HepG2 (cell line): ENCODE results near the gene ZNF292. TPM values are rescaled to one million over a fixed set of nuclear protein-coding genes. Genes with fewer than 3 reads are reported as not detected.

Experiments used
- ATAC-seq: fragments of 200-7000 bp; cut with Tn5 transposase; 3 replicates; pipeline ENCODE4 v1.9.1; 2020; ENCODE audit warnings: mild to moderate bottlenecking, moderate library complexity
- BruUV-seq: library from RNA; stranded (reverse); fragments of 400-500 nt; replicated peaks from 2 replicates; lab custom pipeline; 2021; lab: Mats Ljungman, UMichigan
- CTCF ChIA-PET: fragments of 300-600 bp; formaldehyde crosslinking; extraction: SDS; loops from one replicate; lab custom pipeline; 2021; ENCODE audit warnings: low total read pairs, inconsistent platforms, low intra/inter-chr PET ratio; lab: Yijun Ruan, JAX
- POLR2A ChIA-PET: fragments of 350-600 bp; sonication (Branson Sonifier 250); formaldehyde crosslinking; loops from one replicate; lab custom pipeline; 2020; ENCODE audit warnings: antibody characterized with exemption, inconsistent platforms; lab: Yijun Ruan, JAX
- DNase-seq: peaks from one replicate; pipeline ENCODE4 v3.0.0-alpha.2; 2015; ENCODE audit warnings: low spot score
- FAIRE-seq: peaks from 3 replicates; lab custom pipeline; 2011; peaks lifted over from hg19 to GRCh38; lab: Jason Lieb, UNC
- H2AFZ ChIP-seq: one replicate; pipeline ENCODE4 v1.6.1; 2011; ENCODE audit warnings: low read length, inconsistent platforms
- H3K27ac ChIP-seq: fragments of 300-600 bp; 3 replicates; pipeline ENCODE4 v1.8.0; 2011; ENCODE audit warnings: mixed run types, mild to moderate bottlenecking, mixed read lengths, low read length, inconsistent platforms; ENCODE audit not compliant: insufficient read depth; ENCODE audit errors: extremely low read length
- H3K27me3 ChIP-seq, 2 experiments: fragments of 200-600 bp in 1 of 2; 2 replicates in 1 of 2; 3 replicates in 1 of 2; pipeline versions ENCODE4 v1.6.0 to v1.8.0; 2011; ENCODE audit warnings: low read length in 2 of 2, mild to moderate bottlenecking in 2 of 2, moderate library complexity in 2 of 2, inconsistent platforms in 1 of 2; ENCODE audit not compliant: insufficient read depth in 2 of 2, control insufficient read depth in 1 of 2
- H3K36me3 ChIP-seq, 2 experiments: fragments of 200-600 bp in 1 of 2; replicated peaks in 1 of 2; 2 replicates in 1 of 2; 3 replicates in 1 of 2; pipeline versions ENCODE4 v1.5.1 to v1.8.0; 2011; ENCODE audit warnings: low read length in 2 of 2, inconsistent platforms in 1 of 2; ENCODE audit not compliant: insufficient read depth in 2 of 2, control insufficient read depth in 1 of 2
- H3K4me1 ChIP-seq: 2 replicates; pipeline ENCODE4 v1.5.1; 2012; ENCODE audit warnings: low read length, inconsistent platforms; ENCODE audit not compliant: insufficient read depth
- H3K4me2 ChIP-seq: 2 replicates; pipeline ENCODE4 v1.6.0; 2011; ENCODE audit warnings: low read depth, low read length, inconsistent platforms
- H3K4me3 ChIP-seq, 3 experiments: fragments of 200-600 bp in 1 of 3; sonication (generic), shearing (Covaris generic) in 1 of 3; replicated peaks in 1 of 3; 2 replicates each; pipeline ENCODE4 v1.5.1; 2011 to 2016; ENCODE audit warnings: low read length in 3 of 3, inconsistent platforms in 2 of 3, low read depth in 2 of 3, mild to moderate bottlenecking in 2 of 3, control low read depth in 1 of 3, mixed read lengths in 1 of 3; ENCODE audit not compliant: insufficient read depth in 1 of 3
- H3K79me2 ChIP-seq: one replicate; pipeline ENCODE4 v1.6.1; 2011; ENCODE audit warnings: low read length, inconsistent platforms; ENCODE audit not compliant: insufficient read depth
- H3K9ac ChIP-seq: 2 replicates; pipeline ENCODE4 v1.6.0; 2011; ENCODE audit warnings: mild to moderate bottlenecking, low read depth, low read length, inconsistent platforms; ENCODE audit not compliant: insufficient read depth
- H3K9me3 ChIP-seq: 2 replicates; pipeline ENCODE4 v1.5.1; 2012; ENCODE audit warnings: mild to moderate bottlenecking, low read length
- H4K20me1 ChIP-seq: 2 replicates; pipeline ENCODE4 v1.6.0; 2011; ENCODE audit warnings: inconsistent platforms, mild to moderate bottlenecking, low read length, moderate library complexity; ENCODE audit not compliant: insufficient read depth
- ARID2 ChIP-seq: sonication (generic); formaldehyde crosslinking; IDR thresholded peaks from 2 replicates; pipeline ENCODE4 v1.8.1; 2022; ENCODE audit warnings: mild to moderate bottlenecking, missing genetic modification reagents, borderline replicate concordance
- ATF7 ChIP-seq, 2 experiments: fragments of 450-650 bp in 1 of 2; sonication (generic) in 1 of 2; formaldehyde crosslinking in 1 of 2; IDR thresholded peaks; 2 replicates each; pipeline versions ENCODE4 v1.4.0 to v1.6.1; 2016 to 2020; ENCODE audit warnings: antibody characterized with exemption in 1 of 2, mild to moderate bottlenecking in 1 of 2, missing genetic modification reagents in 1 of 2
- BRCA1 ChIP-seq: sonication (generic); formaldehyde crosslinking; IDR thresholded peaks from 2 replicates; pipeline ENCODE4 v1.4.0; 2020; ENCODE audit warnings: missing genetic modification reagents
- FOXK1 ChIP-seq: sonication (generic); formaldehyde crosslinking; IDR thresholded peaks from 2 replicates; pipeline ENCODE4 v1.4.0; 2020; ENCODE audit warnings: low read depth, missing genetic modification reagents, borderline replicate concordance
- RFXAP ChIP-seq: sonication (generic); formaldehyde crosslinking; IDR thresholded peaks from 2 replicates; pipeline ENCODE4 v1.4.0; 2020; ENCODE audit warnings: missing genetic modification reagents, borderline replicate concordance
- SALL2 ChIP-seq: sonication (generic); formaldehyde crosslinking; IDR thresholded peaks from 2 replicates; pipeline ENCODE4 v1.8.1; 2023; ENCODE audit warnings: mild to moderate bottlenecking, missing genetic modification reagents, inconsistent platforms
- ZFP36L2 ChIP-seq: sonication (generic); formaldehyde crosslinking; IDR thresholded peaks from 2 replicates; pipeline ENCODE4 v1.4.0; 2020; ENCODE audit warnings: missing genetic modification reagents
- ZNF10 ChIP-seq: sonication (generic); formaldehyde crosslinking; IDR thresholded peaks from 2 replicates; pipeline ENCODE4 v1.4.0; 2020; ENCODE audit warnings: mild to moderate bottlenecking, low read depth, missing genetic modification reagents, borderline replicate concordance
- ZNF572 ChIP-seq: sonication (generic); formaldehyde crosslinking; IDR thresholded peaks from 2 replicates; pipeline ENCODE4 v1.5.1; 2020; ENCODE audit warnings: mild to moderate bottlenecking, missing genetic modification reagents
- ZNF607 ChIP-seq: sonication (generic); formaldehyde crosslinking; IDR thresholded peaks from 2 replicates; pipeline ENCODE4 v1.5.1; 2020; ENCODE audit warnings: missing genetic modification reagents, mild to moderate bottlenecking, borderline replicate concordance
- ZNF674 ChIP-seq: sonication (generic); formaldehyde crosslinking; IDR thresholded peaks from 2 replicates; pipeline ENCODE4 v1.5.0; 2020; ENCODE audit warnings: low read depth, mild to moderate bottlenecking, missing genetic modification reagents
- ZNF839 ChIP-seq: sonication (generic); formaldehyde crosslinking; IDR thresholded peaks from 2 replicates; pipeline ENCODE4 v1.4.0; 2020; ENCODE audit warnings: missing genetic modification reagents, mild to moderate bottlenecking, borderline replicate concordance
- ZSCAN12 ChIP-seq: sonication (generic); formaldehyde crosslinking; IDR thresholded peaks from 2 replicates; pipeline ENCODE4 v1.9.0; 2021; ENCODE audit warnings: mild to moderate bottlenecking, missing genetic modification reagents
- in situ Hi-C: cut with HindIII; loops from 2 replicates; pipeline ENCODE4 v1.10.0; 2017; ENCODE audit warnings: low pct_unique_long_range_greater_than_20kb; ENCODE audit not compliant: extremely low pct_ligation_motif_present
- intact Hi-C: fragments of 100-400 bp; cut with micrococcal nuclease; formaldehyde crosslinking; loops from one replicate; pipeline ENCODE4 v1.10.0; 2022; ENCODE audit not compliant: unreplicated experiment
- polyA plus RNA-seq, 8 experiments: library from polyadenylated mRNA; depleted of rRNA in 3 of 8; stranded (reverse) in 7 of 8; unstranded in 1 of 8; fragments of >200 nt; fragmentation: Illumina TruSeq in 4 of 8; extraction: Trizol in 4 of 8; gene quantifications; 2 replicates each; pipeline versions ENCODE4 v1.2.1 to v1.2.3, GENCODE V29; 2011 to 2016; ENCODE audit warnings: low read depth in 4 of 8, missing spikeins in 1 of 8, mixed read lengths in 1 of 8; ENCODE audit not compliant: insufficient read depth in 1 of 8
- total RNA-seq, 5 experiments: library from RNA; depleted of rRNA; stranded (reverse); fragments of >200 nt; fragmentation: Illumina TruSeq; extraction: Trizol; gene quantifications; 2 replicates each; pipeline ENCODE4 v1.2.3, GENCODE V29; 2016; ENCODE audit warnings: low read depth in 1 of 5
- TF ChIP-seq, protein P1 (sequence below): sonication (generic); formaldehyde crosslinking; IDR thresholded peaks from 2 replicates; pipeline ENCODE4 v1.5.0; 2020; ENCODE audit warnings: missing genetic modification reagents
- TF ChIP-seq, protein P2 (sequence below): sonication (generic); formaldehyde crosslinking; IDR thresholded peaks from 2 replicates; pipeline ENCODE4 v1.4.0; 2020; ENCODE audit warnings: missing genetic modification reagents

The ZNF292 gene
- total and polyA plus RNA-seq, 2 of the 13 experiments (the other 11 are each of a cell fraction or from before 2014, with no cell fraction given) = 9.9 to 12.8 TPM

DNA sequence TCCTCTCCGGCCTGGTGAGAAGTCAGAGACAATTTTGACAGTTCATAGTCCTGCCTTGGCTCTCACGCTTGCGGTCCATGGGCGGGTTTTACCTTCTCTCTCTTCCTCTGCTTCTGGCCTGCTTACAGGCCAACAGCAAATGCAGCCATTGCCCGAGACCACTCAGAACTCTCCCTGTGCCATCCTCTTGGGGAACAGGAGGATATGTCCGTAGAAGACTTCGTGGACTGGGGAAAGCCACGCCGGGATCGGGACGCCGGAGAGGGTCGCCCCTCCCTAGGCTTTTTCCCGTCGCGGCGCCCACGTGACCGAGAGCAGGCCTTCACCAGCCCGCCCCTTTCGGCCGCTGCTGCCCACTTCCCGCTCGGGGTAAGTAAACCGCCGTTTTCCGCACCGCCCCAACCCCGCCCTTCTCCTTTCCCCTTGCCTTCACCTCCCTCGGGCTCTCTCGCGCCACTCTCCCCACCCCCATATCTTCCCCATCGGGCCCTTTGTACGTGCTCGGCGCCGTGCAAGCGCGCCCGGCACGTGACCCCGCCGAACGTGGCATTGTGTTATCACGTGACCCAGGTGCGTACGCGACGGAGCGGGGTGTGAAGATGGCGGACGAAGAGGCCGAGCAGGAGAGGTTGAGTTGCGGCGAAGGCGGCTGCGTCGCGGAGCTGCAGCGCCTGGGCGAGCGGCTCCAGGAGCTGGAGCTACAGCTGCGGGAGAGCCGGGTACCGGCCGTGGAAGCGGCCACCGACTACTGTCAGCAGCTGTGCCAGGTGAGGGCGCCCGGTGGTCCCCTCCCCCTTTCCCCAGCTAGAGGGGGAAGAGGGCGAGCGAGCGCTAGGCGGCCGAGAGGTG lies at the start of gene ZNF292 (continued):
- TF ChIP-seq FOXK1 = peak; percentile 94
- TF ChIP-seq ATF7 (IDR thresholded peaks at IDR 0.05) = no peak
- TF ChIP-seq ATF7 (CRISPR knock-in tag; IDR thresholded peaks at IDR 0.05) = no peak; the same call in 1 of the 2 replicates
- no peak for TF ChIP-seq ZNF10 (CRISPR knock-in tag)
- no peak for TF ChIP-seq ARID2 (CRISPR knock-in tag)
- TF ChIP-seq, protein P1, sequence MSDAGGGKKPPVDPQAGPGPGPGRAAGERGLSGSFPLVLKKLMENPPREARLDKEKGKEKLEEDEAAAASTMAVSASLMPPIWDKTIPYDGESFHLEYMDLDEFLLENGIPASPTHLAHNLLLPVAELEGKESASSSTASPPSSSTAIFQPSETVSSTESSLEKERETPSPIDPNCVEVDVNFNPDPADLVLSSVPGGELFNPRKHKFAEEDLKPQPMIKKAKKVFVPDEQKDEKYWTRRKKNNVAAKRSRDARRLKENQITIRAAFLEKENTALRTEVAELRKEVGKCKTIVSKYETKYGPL = no peak
- TF ChIP-seq RFXAP (CRISPR knock-in tag) = peak; percentile 87
- peak; percentile 74 for TF ChIP-seq ZNF674
- TF ChIP-seq, all 625 proteins: peak for 408

DNA sequence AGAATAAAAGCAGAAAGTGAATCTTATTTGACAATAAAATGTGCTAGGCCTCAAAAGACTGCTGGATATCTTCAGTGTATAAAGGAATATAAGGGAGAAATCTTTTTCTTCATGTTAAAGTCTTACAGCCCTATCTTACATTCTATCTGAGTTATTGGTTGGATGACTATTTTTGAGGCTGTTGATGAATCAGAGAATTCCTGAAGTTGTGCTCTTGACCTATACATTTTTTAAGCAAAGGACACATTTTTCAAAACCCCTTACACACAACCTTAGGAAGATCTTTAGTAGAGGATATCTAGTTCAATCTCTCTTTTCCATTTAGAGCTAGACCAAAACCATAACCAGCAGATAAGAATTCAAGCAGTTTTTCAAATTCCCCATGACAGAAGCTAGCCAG lies 49.5 kb upstream of the ZNF292 start:
- ATAC-seq = no peak
- no peak overlapping the region for H3K9ac ChIP-seq
- no peak overlapping the region for H2AFZ ChIP-seq
- no TSS peak for BruUV-seq
- no peak for DNase-seq
- in situ Hi-C loops = no loop called here
- H3K4me3 ChIP-seq = no peak overlapping the region
- H3K79me2 ChIP-seq = no peaks in the 10 kb centered on the region
- no peaks in the 10 kb centered on the region for H4K20me1 ChIP-seq
- H3K4me1 ChIP-seq = no peaks in the 10 kb centered on the region
- intact Hi-C loops = no loop called here
- TF ChIP-seq ZNF572 (CRISPR knock-in tag) (no peak), ZNF607 (CRISPR knock-in tag) (no peak), BRCA1 (CRISPR knock-in tag) (no peak), ZNF839 (CRISPR knock-in tag) (no peak), ZFP36L2 (CRISPR knock-in tag) (no peak), SALL2 (CRISPR knock-in tag) (no peak), ZSCAN12 (CRISPR knock-in tag) (no peak)
- TF ChIP-seq, protein P2, sequence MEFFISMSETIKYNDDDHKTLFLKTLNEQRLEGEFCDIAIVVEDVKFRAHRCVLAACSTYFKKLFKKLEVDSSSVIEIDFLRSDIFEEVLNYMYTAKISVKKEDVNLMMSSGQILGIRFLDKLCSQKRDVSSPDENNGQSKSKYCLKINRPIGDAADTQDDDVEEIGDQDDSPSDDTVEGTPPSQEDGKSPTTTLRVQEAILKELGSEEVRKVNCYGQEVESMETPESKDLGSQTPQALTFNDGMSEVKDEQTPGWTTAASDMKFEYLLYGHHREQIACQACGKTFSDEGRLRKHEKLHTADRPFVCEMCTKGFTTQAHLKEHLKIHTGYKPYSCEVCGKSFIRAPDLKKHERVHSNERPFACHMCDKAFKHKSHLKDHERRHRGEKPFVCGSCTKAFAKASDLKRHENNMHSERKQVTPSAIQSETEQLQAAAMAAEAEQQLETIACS = no peak
- H3K36me3 ChIP-seq = no peaks in the 10 kb centered on the region
- ChIA-PET CTCF (no interaction called here), POLR2A (no interaction called here)
- no peaks in the 10 kb centered on the region for H3K9me3 ChIP-seq
- H3K27me3 ChIP-seq = peaks cover 0 to 1% of the 10 kb centered on the region in 2 experiments; a peak in 1 of 5 replicates
- no peak overlapping the region for H3K27ac ChIP-seq
- no peak overlapping the region for H3K4me2 ChIP-seq
- no peak for FAIRE-seq
